Activated CD8-positive, alpha-beta T cell treated with anti-CD3 and anti-CD28 coated beads, Interleukin-2, amount 10 ng/mL, durations not matched to agents 7 days and 5 days (primary cell): ENCODE results near the gene ACSL3. TPM values are rescaled to one million over a fixed set of nuclear protein-coding genes. Genes with fewer than 3 reads are reported as not detected.
"Not testable (repeated sequence)": the region's sequence is repeated elsewhere in the genome, so short reads cannot be mapped to it uniquely, and the experiment has no call there.

ENCODE experiments used
- ATAC-seq: fragments of 150-1000 bp; cut with Tn5 transposase; one replicate; pipeline ENCODE4 v1.10.0; 2021; ENCODE audit warnings: moderate library complexity
- CTCF ChIA-PET: fragments of 350-600 bp; sonication (Branson Sonifier 250); formaldehyde crosslinking; loops from one replicate; lab custom pipeline; 2021; ENCODE audit warnings: antibody characterized with exemption; lab: Charles Lee
- POLR2A ChIA-PET: fragments of 350-600 bp; sonication (Branson Sonifier 250); formaldehyde crosslinking; loops from one replicate; lab custom pipeline; 2021; ENCODE audit warnings: antibody characterized with exemption; lab: Charles Lee
- DNase-seq: peaks from one replicate; pipeline ENCODE4 v3.0.0-alpha.2; 2020
- H3K27ac Mint-ChIP-seq: one replicate; pipeline ENCODE4 v1.8.0; 2021; ENCODE audit warnings: mild to moderate bottlenecking, mixed read lengths
- H3K27me3 Mint-ChIP-seq: one replicate; pipeline ENCODE4 v1.8.0; 2021; ENCODE audit warnings: low read depth, mixed read lengths
- H3K36me3 Mint-ChIP-seq: one replicate; pipeline ENCODE4 v1.8.0; 2021; ENCODE audit warnings: low read depth, mixed read lengths
- H3K4me1 Mint-ChIP-seq: one replicate; pipeline ENCODE4 v1.8.0; 2021; ENCODE audit warnings: low read depth, mixed read lengths
- H3K4me3 Mint-ChIP-seq: one replicate; pipeline ENCODE4 v1.8.0; 2021; ENCODE audit warnings: mild to moderate bottlenecking, mixed read lengths
- H3K9me3 Mint-ChIP-seq: one replicate; pipeline ENCODE4 v1.8.0; 2022; ENCODE audit warnings: mixed read lengths; ENCODE audit not compliant: insufficient read depth
- total RNA-seq, 2 experiments: library from RNA; stranded (reverse); gene quantifications; one replicate each; pipeline ENCODE4 v1.2.3, GENCODE V29; 2021

ACSL3 gene
- total RNA-seq, 2 experiments from 2014 or later: 46.5 to 54.6 TPM

GRCh38 chr2:222989431-222989830 is 128.6 kb downstream of the ACSL3 start:
- POLR2A ChIA-PET: no interaction called here
- Mint-ChIP-seq H3K4me3 (no peak overlapping the region), H3K9me3 (no peaks in the 10 kb centered on the region), H3K27ac (no peak overlapping the region), H3K36me3 (no peaks in the 10 kb centered on the region), H3K27me3 (peaks cover 10% of the 10 kb centered on the region), H3K4me1 (no peaks in the 10 kb centered on the region)
- no peak for ATAC-seq
- no peak for DNase-seq
- CTCF ChIA-PET: no interaction called here

GRCh38 chr2:222990206-222990605 is 129.4 kb downstream of the ACSL3 start:
- POLR2A ChIA-PET, H3K4me3 Mint-ChIP-seq, ATAC-seq, H3K27me3 Mint-ChIP-seq, DNase-seq, H3K4me1 Mint-ChIP-seq, H3K9me3 Mint-ChIP-seq, H3K36me3 Mint-ChIP-seq, H3K27ac Mint-ChIP-seq, CTCF ChIA-PET: not testable (repeated sequence)

DNA sequence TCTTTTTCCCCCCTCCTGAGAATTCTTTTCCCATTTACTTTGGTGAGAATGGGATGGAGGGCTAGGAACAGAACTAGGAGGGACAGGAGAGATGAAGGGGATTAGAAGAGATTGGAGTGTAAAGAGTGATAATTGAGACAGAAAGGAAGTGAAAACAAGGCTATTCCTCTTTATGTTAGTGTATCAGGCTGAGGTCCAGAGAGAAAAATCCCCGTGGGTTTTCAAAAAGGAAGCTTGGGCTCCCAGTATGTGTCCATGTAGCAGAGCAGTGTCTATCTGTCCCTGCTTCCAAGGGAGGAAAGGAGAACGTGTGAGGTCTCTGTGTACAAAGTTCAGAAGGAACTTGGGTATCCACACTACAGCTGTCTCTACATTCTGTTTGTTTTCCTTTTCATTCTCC is 131.3 kb downstream of the ACSL3 start:
- ChIA-PET POLR2A (no interaction called here), CTCF (interaction anchor here (2.0 kb wide), 1 partner anchor 20 kb away, joined by 6 read pairs; no protein-coding TSS in a partner anchor)
- ATAC-seq (no peak), DNase-seq (no peak)
- Mint-ChIP-seq H3K9me3 (no peaks in the 10 kb centered on the region), H3K27me3 (peaks cover 3% of the 10 kb centered on the region), H3K4me1 (no peaks in the 10 kb centered on the region), H3K4me3 (no peak overlapping the region), H3K27ac (no peak overlapping the region), H3K36me3 (no peaks in the 10 kb centered on the region)

Other genes starting within 250 kb of the ACSL3 start
- 10 to 100 TPM; 26.9 to 28.0 TPM for gene FARSB, start 204.9 kb upstream of the ACSL3 start, total RNA-seq
- not detected for gene MOGAT1, start 189.4 kb upstream of the ACSL3 start, total RNA-seq
- gene KCNE4, start 191.2 kb downstream of the ACSL3 start, total RNA-seq: not detected